ENCODE data around the gene PLS1. TPM values are rescaled to one million over a fixed set of nuclear protein-coding genes. Genes with fewer than 3 reads are reported as not detected.

The PLS1 gene
- total RNA-seq, 2 donors from 2014 or later, result 6.4 to 7.0 TPM

- intact Hi-C loops (cut with DNase I), result no loop called here
- Histone ChIP-seq H3K27ac (no peak overlapping the region), H3K27me3 (replicated peaks; ENCODE audit: insufficient read depth) (no peaks in the 10 kb centered on the region), H3K4me3 (no peak overlapping the region), H3K9me3 (no peaks in the 10 kb centered on the region), H3K4me1 (replicated peaks) (no peaks in the 10 kb centered on the region), H3K36me3 (no peaks in the 10 kb centered on the region)
- no peak for DNase-seq (ENCODE audit: low spot score)
- TF ChIP-seq POLR2AphosphoS5 (IDR thresholded peaks at IDR 0.05), result no peak
- TF ChIP-seq POLR2A (IDR thresholded peaks at IDR 0.05), result no peak
- no peak for TF ChIP-seq CTCF (IDR thresholded peaks at IDR 0.05)
Observed at GRCh38 chr3:142604940-142605339, 8.7 kb downstream of the PLS1 start.

- H3K4me3 ChIP-seq, result no peak overlapping the region
- 53% methylated on average over 1 of the region's 1 CpG for WGBS
- no peaks in the 10 kb centered on the region for H3K4me1 ChIP-seq (replicated peaks)
- H3K36me3 ChIP-seq, result no peaks in the 10 kb centered on the region
- no peak for TF ChIP-seq POLR2AphosphoS5 (IDR thresholded peaks at IDR 0.05)
- TF ChIP-seq CTCF (IDR thresholded peaks at IDR 0.05), result no peak
- TF ChIP-seq POLR2A (IDR thresholded peaks at IDR 0.05), result no peak
- H3K27ac ChIP-seq, result no peak overlapping the region
- intact Hi-C loops (cut with DNase I), result no loop called here
- H3K9me3 ChIP-seq, result no peaks in the 10 kb centered on the region
- DNase-seq (ENCODE audit: low spot score), result no peak
- no peaks in the 10 kb centered on the region for H3K27me3 ChIP-seq (replicated peaks; ENCODE audit: insufficient read depth)
Observed at GRCh38 chr3:142608631-142609030, 12.4 kb downstream of the PLS1 start.

- 92% methylated on average over 1 of the region's 1 CpG for WGBS
- no peaks in the 10 kb centered on the region for H3K9me3 ChIP-seq
- H3K36me3 ChIP-seq, result no peaks in the 10 kb centered on the region
- no peaks in the 10 kb centered on the region for H3K27me3 ChIP-seq (replicated peaks; ENCODE audit: insufficient read depth)
- H3K4me1 ChIP-seq (replicated peaks), result no peaks in the 10 kb centered on the region
- H3K27ac ChIP-seq, result no peak overlapping the region
- no peak overlapping the region for H3K4me3 ChIP-seq
- TF ChIP-seq POLR2A (IDR thresholded peaks at IDR 0.05) (no peak), POLR2AphosphoS5 (IDR thresholded peaks at IDR 0.05) (no peak), CTCF (IDR thresholded peaks at IDR 0.05) (no peak)
- intact Hi-C loops (cut with DNase I), result no loop called here
- no peak for DNase-seq (ENCODE audit: low spot score)
Observed at GRCh38 chr3:142609136-142609535, 12.9 kb downstream of the PLS1 start.

GRCh38 chr3:142611206-142611605 is 15.0 kb downstream of the PLS1 start:
- H3K27me3 ChIP-seq (replicated peaks; ENCODE audit: insufficient read depth), result no peaks in the 10 kb centered on the region
- intact Hi-C loops (cut with DNase I), result no loop called here
- DNase-seq (ENCODE audit: low spot score), result no peak
- no peak overlapping the region for H3K27ac ChIP-seq
- H3K4me1 ChIP-seq (replicated peaks), result no peaks in the 10 kb centered on the region
- TF ChIP-seq POLR2AphosphoS5 (IDR thresholded peaks at IDR 0.05) (no peak), CTCF (IDR thresholded peaks at IDR 0.05) (no peak), POLR2A (IDR thresholded peaks at IDR 0.05) (no peak)
- no peaks in the 10 kb centered on the region for H3K9me3 ChIP-seq
- no peaks in the 10 kb centered on the region for H3K36me3 ChIP-seq
- H3K4me3 ChIP-seq, result no peak overlapping the region
- WGBS, result 96% methylated on average over 1 of the region's 1 CpG

- Histone ChIP-seq H3K27ac (no peak overlapping the region), H3K4me3 (no peak overlapping the region), H3K27me3 (replicated peaks; ENCODE audit: insufficient read depth) (no peaks in the 10 kb centered on the region), H3K36me3 (no peaks in the 10 kb centered on the region), H3K9me3 (no peaks in the 10 kb centered on the region), H3K4me1 (replicated peaks) (no peaks in the 10 kb centered on the region)
- no peak for TF ChIP-seq POLR2A (IDR thresholded peaks at IDR 0.05)
- WGBS, result 87% methylated on average over 1 of the region's 1 CpG
- intact Hi-C loops (cut with DNase I), result no loop called here
- DNase-seq (ENCODE audit: low spot score), result no peak
Observed at GRCh38 chr3:142613491-142613890, 17.3 kb downstream of the PLS1 start.
